Prostate gland (tissue), 2 donors: ENCODE data around the gene INAFM1.

Experiments used
- POLR2A ChIP-seq: fragments of 450-650 bp; IDR thresholded peaks from one replicate; pipeline ENCODE4 v1.6.1; 2016; ENCODE audit warnings: antibody characterized with exemption, mild to moderate bottlenecking
- POLR2AphosphoS5 ChIP-seq: sonication (generic); formaldehyde crosslinking; IDR thresholded peaks from one replicate; pipeline ENCODE4 v1.6.1; 2017; ENCODE audit warnings: antibody characterized with exemption
- TF ChIP-seq, protein P1 (sequence below), 4 experiments: fragments of 200-600 bp in 2 of 4; fragments of 450-650 bp in 2 of 4; sonication (generic) in 2 of 4; IDR thresholded peaks; 1 replicate in 3 of 4; 2 replicates in 1 of 4; pipeline ENCODE4 v1.5.1; 2016 to 2019; ENCODE audit warnings: antibody characterized with exemption in 4 of 4, mild to moderate bottlenecking in 2 of 4, moderate library complexity in 2 of 4

DNA sequence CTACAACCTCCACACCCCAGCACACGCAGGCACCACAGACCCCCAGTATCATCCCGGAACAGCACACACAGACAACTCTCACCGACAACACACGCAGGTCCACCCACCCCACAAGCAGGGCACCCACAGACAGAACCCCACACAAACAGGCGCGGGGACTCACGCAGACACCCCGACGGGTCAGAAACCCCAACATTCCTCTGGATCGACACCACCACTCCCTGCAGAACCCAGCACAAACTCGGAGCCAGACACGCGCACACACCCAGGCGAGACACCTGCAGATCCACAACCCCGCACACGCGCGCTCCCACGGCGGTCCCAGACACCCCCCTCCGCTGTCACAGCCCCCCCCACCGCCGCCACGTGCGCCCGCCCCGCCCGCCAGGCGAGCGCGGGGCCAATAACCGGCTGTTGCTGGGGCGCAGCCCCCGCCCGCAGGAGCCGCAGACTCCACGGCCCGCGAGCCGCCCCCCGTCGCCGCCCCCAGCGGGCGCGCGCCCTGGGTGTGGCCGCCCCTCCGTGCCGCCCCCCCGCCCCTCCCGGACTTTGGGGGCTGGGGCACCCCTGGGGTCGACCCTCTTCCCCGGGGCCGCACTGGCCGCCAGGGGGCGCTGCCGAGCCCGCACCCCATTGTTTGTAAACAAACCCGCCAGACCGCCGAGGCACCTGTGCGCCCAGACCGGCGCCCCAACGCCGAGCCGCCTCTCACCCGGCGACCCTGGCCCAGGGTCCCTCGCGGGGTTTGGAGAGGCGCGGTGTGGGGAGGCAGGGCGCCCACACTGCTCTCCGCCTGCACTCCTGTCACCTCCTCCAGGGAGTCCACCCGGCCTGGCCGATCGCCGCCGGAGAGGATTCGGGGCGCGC lies 44.4 kb upstream of the INAFM1 start:
- TF ChIP-seq POLR2A (no peak), POLR2AphosphoS5 (no peak)
- TF ChIP-seq, protein P1, sequence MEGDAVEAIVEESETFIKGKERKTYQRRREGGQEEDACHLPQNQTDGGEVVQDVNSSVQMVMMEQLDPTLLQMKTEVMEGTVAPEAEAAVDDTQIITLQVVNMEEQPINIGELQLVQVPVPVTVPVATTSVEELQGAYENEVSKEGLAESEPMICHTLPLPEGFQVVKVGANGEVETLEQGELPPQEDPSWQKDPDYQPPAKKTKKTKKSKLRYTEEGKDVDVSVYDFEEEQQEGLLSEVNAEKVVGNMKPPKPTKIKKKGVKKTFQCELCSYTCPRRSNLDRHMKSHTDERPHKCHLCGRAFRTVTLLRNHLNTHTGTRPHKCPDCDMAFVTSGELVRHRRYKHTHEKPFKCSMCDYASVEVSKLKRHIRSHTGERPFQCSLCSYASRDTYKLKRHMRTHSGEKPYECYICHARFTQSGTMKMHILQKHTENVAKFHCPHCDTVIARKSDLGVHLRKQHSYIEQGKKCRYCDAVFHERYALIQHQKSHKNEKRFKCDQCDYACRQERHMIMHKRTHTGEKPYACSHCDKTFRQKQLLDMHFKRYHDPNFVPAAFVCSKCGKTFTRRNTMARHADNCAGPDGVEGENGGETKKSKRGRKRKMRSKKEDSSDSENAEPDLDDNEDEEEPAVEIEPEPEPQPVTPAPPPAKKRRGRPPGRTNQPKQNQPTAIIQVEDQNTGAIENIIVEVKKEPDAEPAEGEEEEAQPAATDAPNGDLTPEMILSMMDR (IDR thresholded peaks at IDR 0.05), result peak; percentile 84 to 91 (median 88)
